Endothelial cell of umbilical vein (primary cell): ENCODE data around the gene JARID2. TPM values are rescaled to one million over a fixed set of nuclear protein-coding genes. Genes with fewer than 3 reads are reported as not detected.

Experiments used
- BruUV-seq: library from RNA; stranded (reverse); fragments of 400-500 nt; replicated peaks from 2 replicates; lab custom pipeline; 2021; lab: Mats Ljungman, UMichigan
- CTCF ChIA-PET: fragments of 300-600, 350-600 bp; sonication (Branson Sonifier 250); formaldehyde crosslinking; loops from one replicate; lab custom pipeline; 2021; ENCODE audit warnings: antibody characterized with exemption, inconsistent platforms; lab: Charles Lee
- POLR2A ChIA-PET: fragments of 300-600, 350-600 bp; sonication (Branson Sonifier 250); formaldehyde crosslinking; loops from one replicate; lab custom pipeline; 2021; ENCODE audit warnings: antibody characterized with exemption, inconsistent platforms; lab: Charles Lee
- DNase-seq: peaks from one replicate; pipeline ENCODE4 v3.0.0-alpha.2; 2011; ENCODE audit warnings: low read depth, low spot score
- FAIRE-seq: peaks from 2 replicates; lab custom pipeline; 2011; peaks lifted over from hg19 to GRCh38; lab: Jason Lieb, UNC
- H2AFZ ChIP-seq: 2 replicates; pipeline ENCODE4 v1.6.0; 2012; ENCODE audit warnings: low read depth, low read length, control low read depth, inconsistent platforms
- H3K27ac ChIP-seq: 2 replicates; pipeline ENCODE4 v1.5.1; 2011; ENCODE audit warnings: low read depth, mild to moderate bottlenecking, control low read depth, low read length, moderate library complexity; ENCODE audit not compliant: insufficient read depth
- H3K27me3 ChIP-seq, 2 experiments: 2 replicates each; pipeline versions ENCODE4 v1.6.0 to v1.6.1; 2011; ENCODE audit warnings: low read length in 2 of 2, mixed read lengths in 1 of 2; ENCODE audit not compliant: control insufficient read depth in 2 of 2, insufficient read depth in 2 of 2
- H3K36me3 ChIP-seq, 2 experiments: 2 replicates in 1 of 2; 3 replicates in 1 of 2; pipeline ENCODE4 v1.5.1; 2011; ENCODE audit warnings: low read length in 2 of 2, mild to moderate bottlenecking in 1 of 2, moderate library complexity in 1 of 2; ENCODE audit not compliant: control insufficient read depth in 2 of 2, insufficient read depth in 2 of 2; ENCODE audit errors: extremely low read depth in 1 of 2
- H3K4me1 ChIP-seq: 3 replicates; pipeline ENCODE4 v1.5.1; 2011; ENCODE audit warnings: mild to moderate bottlenecking, low read length; ENCODE audit not compliant: control insufficient read depth, insufficient read depth; ENCODE audit errors: extremely low read depth
- H3K4me2 ChIP-seq: 2 replicates; pipeline ENCODE4 v1.6.1; 2011; ENCODE audit warnings: low read length, control low read depth, mixed read lengths; ENCODE audit not compliant: insufficient read depth
- H3K4me3 ChIP-seq, 3 experiments: fragments of 200-600 bp in 1 of 3; sonication (generic), shearing (Covaris generic) in 1 of 3; replicated peaks in 1 of 3; 2 replicates each; pipeline ENCODE4 v1.5.1; 2011 to 2016; ENCODE audit warnings: control low read depth in 3 of 3, low read length in 3 of 3, mild to moderate bottlenecking in 2 of 3, inconsistent platforms in 1 of 3, low read depth in 1 of 3, moderate library complexity in 1 of 3; ENCODE audit not compliant: insufficient read depth in 1 of 3
- H3K79me2 ChIP-seq: 2 replicates; pipeline ENCODE4 v1.6.0; 2012; ENCODE audit warnings: low read length, inconsistent platforms; ENCODE audit not compliant: control insufficient read depth, insufficient read depth
- H3K9ac ChIP-seq: replicated peaks from 2 replicates; pipeline ENCODE3; 2011; ENCODE audit warnings: low read length, control low read depth; ENCODE audit not compliant: insufficient read depth; ENCODE audit errors: extremely low read depth
- H3K9me1 ChIP-seq: replicated peaks from 3 replicates; pipeline ENCODE4 v1.6.0; 2011; ENCODE audit warnings: mild to moderate bottlenecking, low read length; ENCODE audit not compliant: control insufficient read depth, insufficient read depth; ENCODE audit errors: extremely low read depth
- H3K9me3 ChIP-seq: replicated peaks from 2 replicates; pipeline ENCODE4 v1.5.1; 2012; ENCODE audit warnings: low read length, inconsistent platforms; ENCODE audit not compliant: control insufficient read depth, insufficient read depth
- H4K20me1 ChIP-seq: replicated peaks from 2 replicates; pipeline ENCODE3; 2011; ENCODE audit warnings: mild to moderate bottlenecking, low read length; ENCODE audit not compliant: control insufficient read depth, insufficient read depth; ENCODE audit errors: extremely low read depth
- EZH2 ChIP-seq: IDR thresholded peaks from 2 replicates; pipeline ENCODE4 v1.6.1; 2012; ENCODE audit warnings: borderline replicate concordance, low read depth, mild to moderate bottlenecking, moderate library complexity, low read length, inconsistent platforms; ENCODE audit not compliant: severe bottlenecking
- FOS ChIP-seq: IDR thresholded peaks from 2 replicates; pipeline ENCODE4 v1.6.1; 2011; ENCODE audit warnings: mild to moderate bottlenecking, low read length, moderate library complexity, borderline replicate concordance; ENCODE audit not compliant: insufficient read depth
- GATA2 ChIP-seq: IDR thresholded peaks from 2 replicates; pipeline ENCODE4 v1.7.0; 2011; ENCODE audit warnings: low read depth, mild to moderate bottlenecking, moderate library complexity, mixed read lengths, low read length; ENCODE audit not compliant: insufficient read length, insufficient read depth
- JUN ChIP-seq: IDR thresholded peaks from 2 replicates; pipeline ENCODE4 v1.6.1; 2011; ENCODE audit warnings: borderline replicate concordance, low read depth; ENCODE audit not compliant: insufficient read length, insufficient read depth
- MYC ChIP-seq: IDR thresholded peaks from one replicate; pipeline ENCODE4 v1.6.1; 2011; ENCODE audit warnings: mild to moderate bottlenecking, low read depth, low read length
- POLR2A ChIP-seq: IDR thresholded peaks from 2 replicates; pipeline ENCODE4 v1.6.1; 2012; ENCODE audit warnings: low read depth, mild to moderate bottlenecking, control low read depth, low read length
- POLR2AphosphoS5 ChIP-seq: IDR thresholded peaks from 2 replicates; pipeline ENCODE4 v1.6.1; 2012; ENCODE audit warnings: low read depth, mild to moderate bottlenecking, control low read depth, low read length, moderate library complexity; ENCODE audit not compliant: insufficient read depth
- dilution Hi-C: fragments of 300-500 bp; cut with MboI; formaldehyde crosslinking; loops from one replicate; pipeline ENCODE4 v1.15.0; 2019; ENCODE audit warnings: low sequenced_read_pairs; ENCODE audit not compliant: extremely low pct_ligation_motif_present
- intact Hi-C: fragments of 100-400 bp; cut with micrococcal nuclease; formaldehyde crosslinking; loops from one replicate; pipeline ENCODE4 v1.10.0; 2022
- polyA plus RNA-seq, 4 experiments: library from polyadenylated mRNA; depleted of rRNA in 3 of 4; stranded (reverse) in 3 of 4; unstranded in 1 of 4; fragments of >200 nt; gene quantifications; 2 replicates each; pipeline versions ENCODE4 v1.2.1 to v1.2.3, GENCODE V29; 2011 to 2012; ENCODE audit warnings: missing spikeins in 1 of 4
- total RNA-seq: library from RNA; stranded (reverse); gene quantifications from 2 replicates; pipeline ENCODE4 v1.2.3, GENCODE V29; 2021
- TF ChIP-seq, protein P1 (sequence below), 2 donors: IDR thresholded peaks; 1 replicate in 1 of 2; 2 replicates in 1 of 2; pipeline ENCODE4 v1.5.1; 2011; ENCODE audit warnings: low read length in 2 of 2, mild to moderate bottlenecking in 2 of 2, moderate library complexity in 2 of 2, control low read depth in 1 of 2, inconsistent platforms in 1 of 2, low read depth in 1 of 2; ENCODE audit not compliant: insufficient read depth in 1 of 2; ENCODE audit errors: extremely low read depth in 1 of 2
- TF ChIP-seq, protein P2 (sequence below): IDR thresholded peaks from 2 replicates; pipeline ENCODE4 v1.6.1; 2011; ENCODE audit not compliant: insufficient read depth, insufficient read length

Gene JARID2
- total and polyA plus RNA-seq, 2 donors (not counting 3 experiments of a cell fraction or from before 2014, with no cell fraction given): 2.9 to 10.6 TPM

DNA sequence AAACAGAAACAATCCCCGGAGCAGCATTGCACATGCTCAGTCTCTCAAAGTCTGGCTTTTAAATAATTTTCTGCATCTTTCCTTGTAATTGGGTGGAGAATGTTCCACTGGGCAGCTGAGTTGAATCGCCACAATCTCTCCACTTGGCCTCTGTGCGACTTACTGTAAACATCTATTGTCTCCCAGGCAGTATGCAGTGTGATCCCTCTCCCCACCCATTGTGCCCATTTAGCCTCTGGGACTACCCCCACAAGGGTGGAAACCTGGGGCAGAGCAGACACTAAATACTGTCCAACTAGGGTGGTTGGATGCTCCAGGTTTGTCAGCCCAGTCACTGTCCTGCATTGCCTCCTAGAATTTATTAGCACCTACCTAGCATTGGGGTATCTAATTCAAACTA, 96.2 kb downstream of the JARID2 start:
- no peak overlapping the region for H2AFZ ChIP-seq
- BruUV-seq: no TSS peak
- no peak overlapping the region for H3K27ac ChIP-seq
- TF ChIP-seq JUN: no peak
- no peak for TF ChIP-seq POLR2A
- TF ChIP-seq, protein P1, sequence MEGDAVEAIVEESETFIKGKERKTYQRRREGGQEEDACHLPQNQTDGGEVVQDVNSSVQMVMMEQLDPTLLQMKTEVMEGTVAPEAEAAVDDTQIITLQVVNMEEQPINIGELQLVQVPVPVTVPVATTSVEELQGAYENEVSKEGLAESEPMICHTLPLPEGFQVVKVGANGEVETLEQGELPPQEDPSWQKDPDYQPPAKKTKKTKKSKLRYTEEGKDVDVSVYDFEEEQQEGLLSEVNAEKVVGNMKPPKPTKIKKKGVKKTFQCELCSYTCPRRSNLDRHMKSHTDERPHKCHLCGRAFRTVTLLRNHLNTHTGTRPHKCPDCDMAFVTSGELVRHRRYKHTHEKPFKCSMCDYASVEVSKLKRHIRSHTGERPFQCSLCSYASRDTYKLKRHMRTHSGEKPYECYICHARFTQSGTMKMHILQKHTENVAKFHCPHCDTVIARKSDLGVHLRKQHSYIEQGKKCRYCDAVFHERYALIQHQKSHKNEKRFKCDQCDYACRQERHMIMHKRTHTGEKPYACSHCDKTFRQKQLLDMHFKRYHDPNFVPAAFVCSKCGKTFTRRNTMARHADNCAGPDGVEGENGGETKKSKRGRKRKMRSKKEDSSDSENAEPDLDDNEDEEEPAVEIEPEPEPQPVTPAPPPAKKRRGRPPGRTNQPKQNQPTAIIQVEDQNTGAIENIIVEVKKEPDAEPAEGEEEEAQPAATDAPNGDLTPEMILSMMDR (IDR thresholded peaks at IDR 0.05; ENCODE audit: extremely low read depth in 1 of 2, insufficient read depth in 1 of 2, low read depth in 1 of 2, low read length in 2 of 2): no peak
- TF ChIP-seq, protein P2, sequence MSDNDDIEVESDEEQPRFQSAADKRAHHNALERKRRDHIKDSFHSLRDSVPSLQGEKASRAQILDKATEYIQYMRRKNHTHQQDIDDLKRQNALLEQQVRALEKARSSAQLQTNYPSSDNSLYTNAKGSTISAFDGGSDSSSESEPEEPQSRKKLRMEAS: no peak
- no peak for TF ChIP-seq GATA2
- no peak for TF ChIP-seq MYC
- no peak for TF ChIP-seq POLR2AphosphoS5
- no peak for TF ChIP-seq FOS
- no peak for TF ChIP-seq EZH2
- FAIRE-seq (no peak), DNase-seq (no peak)
- H3K4me2 ChIP-seq: no peak overlapping the region
- H3K9me3 ChIP-seq: no peaks in the 10 kb centered on the region
- no peak overlapping the region for H3K9ac ChIP-seq
- H3K79me2 ChIP-seq: peaks cover 2% of the 10 kb centered on the region
- peaks cover 5% of the 10 kb centered on the region for H3K4me1 ChIP-seq
- H3K9me1 ChIP-seq: no peaks in the 10 kb centered on the region
- ChIA-PET POLR2A (no interaction called here), CTCF (no interaction called here)
- intact Hi-C loops (no loop called here), dilution Hi-C loops (no loop called here)
- H3K27me3 ChIP-seq: no peaks in the 10 kb centered on the region
- peaks cover 3% of the 10 kb centered on the region for H4K20me1 ChIP-seq
- no peak overlapping the region for H3K4me3 ChIP-seq
- H3K36me3 ChIP-seq: no peaks in the 10 kb centered on the region
